H7 (cell line): Measurements from ENCODE around the gene ZNF148. TPM values are rescaled to one million over a fixed set of nuclear protein-coding genes. Genes with fewer than 3 reads are reported as not detected.
"Not testable (repeated sequence)": the region's sequence is repeated elsewhere in the genome, so short reads cannot be mapped to it uniquely, and the experiment has no call there.

ENCODE experiments used
- DNase-seq: peaks from one replicate; pipeline ENCODE4 v3.0.0; 2012
- H3K27me3 ChIP-seq: 2 replicates; pipeline ENCODE4 v1.6.0; 2011; ENCODE audit warnings: mild to moderate bottlenecking, low read length; ENCODE audit not compliant: control insufficient read depth, insufficient read depth
- H3K36me3 ChIP-seq: replicated peaks from 2 replicates; pipeline ENCODE4 v1.5.1; 2011; ENCODE audit warnings: low read length; ENCODE audit not compliant: control insufficient read depth, insufficient read depth
- H3K4me3 ChIP-seq: 2 replicates; pipeline ENCODE4 v1.5.1; 2011; ENCODE audit warnings: low read depth, mild to moderate bottlenecking, control low read depth, low read length, moderate library complexity; ENCODE audit not compliant: insufficient read depth
- total RNA-seq: library from RNA; depleted of rRNA; stranded (reverse); fragments of >200 nt; shearing (Covaris generic); gene quantifications from 2 replicates; pipeline ENCODE4 v1.2.3, GENCODE V29; 2014; rRNA removed

The ZNF148 gene
- 9.7 and 14.3 TPM in 2 replicates for total RNA-seq

GRCh38 chr3:125374996-125375941, at the start of gene ZNF148:
Gene ZNF148 (minus strand): TSS chr3:125375325. CDS start chr3:125313640, 61,685 bp downstream.
- no peaks in the 10 kb centered on the region for H3K36me3 ChIP-seq
- H3K4me3 ChIP-seq = peak within 1 kb of the TSS; percentile 74
- DNase-seq = peak; percentile 90
- no peaks in the 10 kb centered on the region for H3K27me3 ChIP-seq

GRCh38 chr3:125418306-125418705, 43.2 kb upstream of the ZNF148 start:
- no peaks in the 10 kb centered on the region for H3K36me3 ChIP-seq
- no peak for DNase-seq
- no peaks in the 10 kb centered on the region for H3K27me3 ChIP-seq
- no peak overlapping the region for H3K4me3 ChIP-seq

- Histone ChIP-seq H3K27me3 (no peaks in the 10 kb centered on the region), H3K4me3 (no peak overlapping the region), H3K36me3 (no peaks in the 10 kb centered on the region)
- no peak for DNase-seq
These were observed 41.1 kb upstream of the ZNF148 start for GRCh38 chr3:125416235-125416634.

- Histone ChIP-seq H3K4me3 (no peak overlapping the region), H3K27me3 (no peaks in the 10 kb centered on the region), H3K36me3 (no peaks in the 10 kb centered on the region)
- DNase-seq = no peak
These were observed 39.5 kb upstream of the ZNF148 start for GRCh38 chr3:125414669-125415068.

- Histone ChIP-seq H3K27me3 (no peaks in the 10 kb centered on the region), H3K36me3 (no peaks in the 10 kb centered on the region), H3K4me3 (no peak overlapping the region)
- no peak for DNase-seq
These were observed 35.8 kb upstream of the ZNF148 start for GRCh38 chr3:125410922-125411321.

- H3K27me3 ChIP-seq = no peaks in the 10 kb centered on the region
- H3K4me3 ChIP-seq = no peak overlapping the region
- H3K36me3 ChIP-seq = no peaks in the 10 kb centered on the region
- no peak for DNase-seq
These were observed 30.9 kb upstream of the ZNF148 start for GRCh38 chr3:125406070-125406469.

GRCh38 chr3:125405515-125405914, 30.4 kb upstream of the ZNF148 start:
- not testable (repeated sequence) for H3K36me3 ChIP-seq, H3K4me3 ChIP-seq

GRCh38 chr3:125403789-125404188, 28.7 kb upstream of the ZNF148 start:
- Histone ChIP-seq H3K27me3 (no peaks in the 10 kb centered on the region), H3K4me3 (no peak overlapping the region), H3K36me3 (no peaks in the 10 kb centered on the region)
- DNase-seq = peak; percentile 16

More at GRCh38 chr3:125405515-125405914, 30.4 kb upstream of the ZNF148 start:
- H3K27me3 ChIP-seq, DNase-seq: not testable (repeated sequence)

- peaks cover 3% of the 10 kb centered on the region; the same call in 1 of the 2 replicates for H3K27me3 ChIP-seq
- no peak overlapping the region for H3K4me3 ChIP-seq
- DNase-seq = no peak
- H3K36me3 ChIP-seq = no peaks in the 10 kb centered on the region
These were observed 27.5 kb upstream of the ZNF148 start for GRCh38 chr3:125402639-125403038.

- H3K4me3 ChIP-seq = no peak overlapping the region
- no peak for DNase-seq
- H3K36me3 ChIP-seq = no peaks in the 10 kb centered on the region
These were observed 26.3 kb upstream of the ZNF148 start for GRCh38 chr3:125401402-125401801.

GRCh38 chr3:125398952-125399351, 23.8 kb upstream of the ZNF148 start:
- Histone ChIP-seq H3K36me3 (no peaks in the 10 kb centered on the region), H3K4me3 (no peak overlapping the region), H3K27me3 (peaks cover 3% of the 10 kb centered on the region; the same call in 1 of the 2 replicates)
- peak; percentile 24 for DNase-seq

More at GRCh38 chr3:125401402-125401801, 26.3 kb upstream of the ZNF148 start:
- peaks cover 3% of the 10 kb centered on the region; the same call in 1 of the 2 replicates for H3K27me3 ChIP-seq

GRCh38 chr3:125395091-125395490, 20.0 kb upstream of the ZNF148 start:
- no peak overlapping the region for H3K4me3 ChIP-seq
- DNase-seq = no peak
- H3K36me3 ChIP-seq = no peaks in the 10 kb centered on the region
- H3K27me3 ChIP-seq = peaks cover 3% of the 10 kb centered on the region; the same call in 1 of the 2 replicates

GRCh38 chr3:125394406-125394805, 19.3 kb upstream of the ZNF148 start:
- Histone ChIP-seq H3K27me3 (peaks cover 3% of the 10 kb centered on the region; the same call in 1 of the 2 replicates), H3K4me3 (no peak overlapping the region), H3K36me3 (no peaks in the 10 kb centered on the region)
- no peak for DNase-seq

- H3K36me3 ChIP-seq = no peaks in the 10 kb centered on the region
- DNase-seq = no peak
- no peaks in the 10 kb centered on the region for H3K27me3 ChIP-seq
- H3K4me3 ChIP-seq = no peak overlapping the region
These were observed 14.2 kb upstream of the ZNF148 start for GRCh38 chr3:125389282-125389681.

GRCh38 chr3:125388369-125388768, 13.2 kb upstream of the ZNF148 start:
- not testable (repeated sequence) for H3K36me3 ChIP-seq, DNase-seq, H3K4me3 ChIP-seq, H3K27me3 ChIP-seq
